ENCODE results near the gene ZNF304. TPM values are rescaled to one million over a fixed set of nuclear protein-coding genes. Genes with fewer than 3 reads are reported as not detected.
A peak's percentile ranks its signal among the peaks of the same experiment; 100 is the strongest.

Gene ZNF304
- total RNA-seq, 1 donor from 2014 or later: 5.9 TPM

- peak overlapping the region; percentile 82 to 87 for H3K27ac ChIP-seq
- peaks cover 29 to 33% of the 10 kb centered on the region in 2 donors for H3K36me3 ChIP-seq
- peaks cover 0 to 6% of the 10 kb centered on the region in 2 donors for H3K4me1 ChIP-seq
- H3K27me3 ChIP-seq: no peaks in the 10 kb centered on the region
- no peak for TF ChIP-seq CTCF (IDR thresholded peaks at IDR 0.05)
- no peak for DNase-seq (ENCODE audit: low spot score in 2 of 2)
- H3K9me3 ChIP-seq: peaks cover 27 to 38% of the 10 kb centered on the region in 2 donors
- peak overlapping the region; percentile 65 to 69 for H3K4me3 ChIP-seq
- intact Hi-C loops (cut with DNase I): loop anchor here (2.0 kb wide), 1 partner anchor 40 kb away; the partner anchor contains the start of gene ZNF460
These were observed 30.0 kb upstream of the ZNF304 start for GRCh38 chr19:57321116-57321515.

- Histone ChIP-seq H3K27me3 (no peaks in the 10 kb centered on the region), H3K9me3 (peaks cover 33 to 44% of the 10 kb centered on the region in 2 donors), H3K4me3 (peak overlapping the region; percentile 65 to 69), H3K27ac (no peak overlapping the region), H3K4me1 (peaks cover 0 to 6% of the 10 kb centered on the region in 2 donors), H3K36me3 (peaks cover 36 to 39% of the 10 kb centered on the region in 2 donors)
- intact Hi-C loops (cut with DNase I): loop anchor here (2.0 kb wide), 1 partner anchor 41 kb away; the partner anchor contains the start of gene ZNF460
- no peak for TF ChIP-seq CTCF (IDR thresholded peaks at IDR 0.05)
- DNase-seq (ENCODE audit: low spot score in 2 of 2): no peak
These were observed 29.3 kb upstream of the ZNF304 start for GRCh38 chr19:57321751-57322150.

- Histone ChIP-seq H3K9me3 (peaks cover 61 to 75% of the 10 kb centered on the region in 2 donors), H3K36me3 (peaks cover 64 to 65% of the 10 kb centered on the region in 2 donors), H3K27ac (no peak overlapping the region), H3K4me3 (no peak overlapping the region), H3K27me3 (no peaks in the 10 kb centered on the region), H3K4me1 (peaks cover 0 to 6% of the 10 kb centered on the region in 2 donors)
- TF ChIP-seq CTCF (IDR thresholded peaks at IDR 0.05): no peak
- DNase-seq (ENCODE audit: low spot score in 2 of 2): no peak
- intact Hi-C loops (cut with DNase I): no loop called here
These were observed 26.1 kb upstream of the ZNF304 start for GRCh38 chr19:57324992-57325391.

GRCh38 chr19:57327993-57328392, 23.1 kb upstream of the ZNF304 start:
- H3K4me1 ChIP-seq: no peaks in the 10 kb centered on the region
- H3K4me3 ChIP-seq: no peak overlapping the region
- no peak overlapping the region for H3K27ac ChIP-seq
- H3K9me3 ChIP-seq: peaks cover 59 to 95% of the 10 kb centered on the region in 2 donors
- intact Hi-C loops (cut with DNase I): no loop called here
- DNase-seq (ENCODE audit: low spot score in 2 of 2): no peak
- H3K27me3 ChIP-seq: no peaks in the 10 kb centered on the region
- no peak for TF ChIP-seq CTCF (IDR thresholded peaks at IDR 0.05)
- peaks cover 61 to 83% of the 10 kb centered on the region in 2 donors for H3K36me3 ChIP-seq

GRCh38 chr19:57334191-57334590, 16.9 kb upstream of the ZNF304 start:
- peaks cover 9 to 84% of the 10 kb centered on the region in 2 donors for H3K9me3 ChIP-seq
- H3K4me1 ChIP-seq: no peaks in the 10 kb centered on the region
- H3K4me3 ChIP-seq: no peak overlapping the region
- no peak for DNase-seq (ENCODE audit: low spot score in 2 of 2)
- H3K27ac ChIP-seq: no peak overlapping the region
- TF ChIP-seq CTCF (IDR thresholded peaks at IDR 0.05): no peak
- intact Hi-C loops (cut with DNase I): no loop called here
- no peaks in the 10 kb centered on the region for H3K27me3 ChIP-seq
- H3K36me3 ChIP-seq: peaks cover 1 to 29% of the 10 kb centered on the region in 2 donors

GRCh38 chr19:57338877-57339276, 12.2 kb upstream of the ZNF304 start:
- no peaks in the 10 kb centered on the region for H3K27me3 ChIP-seq
- peaks cover 0 to 3% of the 10 kb centered on the region in 2 donors for H3K36me3 ChIP-seq
- H3K27ac ChIP-seq: peak overlapping the region in 1 of 2 donors; percentile 62
- no peak for TF ChIP-seq CTCF (IDR thresholded peaks at IDR 0.05)
- no peaks in the 10 kb centered on the region for H3K4me1 ChIP-seq
- peaks cover 0 to 56% of the 10 kb centered on the region in 2 donors for H3K9me3 ChIP-seq
- DNase-seq (ENCODE audit: low spot score in 2 of 2): no peak
- intact Hi-C loops (cut with DNase I): no loop called here
- no peak overlapping the region for H3K4me3 ChIP-seq

Data from ascending aorta (tissue), 2 donors.